ENCODE measurements around the gene TK2. TPM values are rescaled to one million over a fixed set of nuclear protein-coding genes. Genes with fewer than 3 reads are reported as not detected.

Gene TK2
- total and polyA plus RNA-seq, 9 of the 15 experiments (the other 6 are each of a cell fraction or from before 2014, with no cell fraction given): 1.1 to 10.2 (median 5.3) TPM

DNA sequence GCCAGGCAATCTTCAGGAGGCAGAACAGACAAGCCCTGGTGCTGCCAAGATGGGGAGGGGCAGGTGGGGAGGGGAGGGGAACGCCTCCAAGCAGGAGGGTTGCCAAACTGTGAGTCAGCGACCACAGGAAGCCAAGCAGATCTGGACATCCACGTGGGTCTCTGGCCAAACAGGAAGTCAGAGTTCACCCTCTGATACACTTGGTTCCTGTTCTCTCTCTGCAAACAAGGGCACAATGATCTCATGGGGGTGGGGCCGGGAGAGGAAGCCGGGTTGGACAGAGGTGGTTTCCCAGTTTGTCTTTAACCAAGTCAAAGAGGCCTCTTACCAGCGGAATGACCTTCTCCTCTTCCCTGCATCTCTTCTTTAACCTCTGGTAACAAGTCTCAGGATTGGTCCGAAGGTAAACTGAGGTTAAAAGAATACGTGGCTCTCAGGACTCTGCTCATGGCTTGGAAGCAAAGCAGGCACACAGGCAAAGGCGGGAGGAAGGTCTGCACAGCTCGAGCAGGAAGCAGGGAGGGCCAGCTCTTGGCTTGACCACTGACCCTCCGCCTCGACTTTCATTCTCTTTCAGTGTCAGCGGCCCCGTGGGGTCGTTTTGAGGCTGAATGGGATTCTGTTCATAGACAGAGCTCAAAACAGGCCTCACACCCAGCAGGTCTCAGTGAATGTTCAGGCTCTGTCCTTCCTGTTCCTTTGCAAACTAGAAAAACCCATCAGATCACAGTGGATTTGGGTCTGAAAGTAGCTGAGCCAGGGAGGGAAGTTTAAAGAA, 32.9 kb downstream of the TK2 start (continued):
- TF ChIP-seq, protein P1, sequence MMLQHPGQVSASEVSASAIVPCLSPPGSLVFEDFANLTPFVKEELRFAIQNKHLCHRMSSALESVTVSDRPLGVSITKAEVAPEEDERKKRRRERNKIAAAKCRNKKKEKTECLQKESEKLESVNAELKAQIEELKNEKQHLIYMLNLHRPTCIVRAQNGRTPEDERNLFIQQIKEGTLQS (IDR thresholded peaks at IDR 0.05): peak; percentile 93
- TF ChIP-seq, protein P1 (CRISPR knock-in tag; conservative IDR thresholded peaks at IDR 0.05): peak; percentile 77; the same call in 1 of the 2 replicates
- TF ChIP-seq GATA2 (CRISPR knock-in tag; IDR thresholded peaks at IDR 0.05): no peak
- peak; percentile 50 for TF ChIP-seq HDAC2 (IDR thresholded peaks at IDR 0.05)
- TF ChIP-seq, protein P2, sequence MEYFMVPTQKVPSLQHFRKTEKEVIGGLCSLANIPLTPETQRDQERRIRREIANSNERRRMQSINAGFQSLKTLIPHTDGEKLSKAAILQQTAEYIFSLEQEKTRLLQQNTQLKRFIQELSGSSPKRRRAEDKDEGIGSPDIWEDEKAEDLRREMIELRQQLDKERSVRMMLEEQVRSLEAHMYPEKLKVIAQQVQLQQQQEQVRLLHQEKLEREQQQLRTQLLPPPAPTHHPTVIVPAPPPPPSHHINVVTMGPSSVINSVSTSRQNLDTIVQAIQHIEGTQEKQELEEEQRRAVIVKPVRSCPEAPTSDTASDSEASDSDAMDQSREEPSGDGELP (CRISPR knock-in tag; IDR thresholded peaks at IDR 0.05; ENCODE audit: borderline replicate concordance): peak; percentile 68; the same call in 1 of the 2 replicates
- no peak for TF ChIP-seq BMI1 (IDR thresholded peaks at IDR 0.05; ENCODE audit: low read length)
- TF ChIP-seq, protein P3, sequence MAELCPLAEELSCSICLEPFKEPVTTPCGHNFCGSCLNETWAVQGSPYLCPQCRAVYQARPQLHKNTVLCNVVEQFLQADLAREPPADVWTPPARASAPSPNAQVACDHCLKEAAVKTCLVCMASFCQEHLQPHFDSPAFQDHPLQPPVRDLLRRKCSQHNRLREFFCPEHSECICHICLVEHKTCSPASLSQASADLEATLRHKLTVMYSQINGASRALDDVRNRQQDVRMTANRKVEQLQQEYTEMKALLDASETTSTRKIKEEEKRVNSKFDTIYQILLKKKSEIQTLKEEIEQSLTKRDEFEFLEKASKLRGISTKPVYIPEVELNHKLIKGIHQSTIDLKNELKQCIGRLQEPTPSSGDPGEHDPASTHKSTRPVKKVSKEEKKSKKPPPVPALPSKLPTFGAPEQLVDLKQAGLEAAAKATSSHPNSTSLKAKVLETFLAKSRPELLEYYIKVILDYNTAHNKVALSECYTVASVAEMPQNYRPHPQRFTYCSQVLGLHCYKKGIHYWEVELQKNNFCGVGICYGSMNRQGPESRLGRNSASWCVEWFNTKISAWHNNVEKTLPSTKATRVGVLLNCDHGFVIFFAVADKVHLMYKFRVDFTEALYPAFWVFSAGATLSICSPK (IDR thresholded peaks at IDR 0.05; ENCODE audit: borderline replicate concordance): no peak
- TF ChIP-seq, protein P4, sequence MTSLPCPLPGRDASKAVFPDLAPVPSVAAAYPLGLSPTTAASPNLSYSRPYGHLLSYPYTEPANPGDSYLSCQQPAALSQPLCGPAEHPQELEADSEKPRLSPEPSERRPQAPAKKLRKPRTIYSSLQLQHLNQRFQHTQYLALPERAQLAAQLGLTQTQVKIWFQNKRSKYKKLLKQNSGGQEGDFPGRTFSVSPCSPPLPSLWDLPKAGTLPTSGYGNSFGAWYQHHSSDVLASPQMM (CRISPR knock-in tag; IDR thresholded peaks at IDR 0.05): no peak
- TF ChIP-seq, protein P5, sequence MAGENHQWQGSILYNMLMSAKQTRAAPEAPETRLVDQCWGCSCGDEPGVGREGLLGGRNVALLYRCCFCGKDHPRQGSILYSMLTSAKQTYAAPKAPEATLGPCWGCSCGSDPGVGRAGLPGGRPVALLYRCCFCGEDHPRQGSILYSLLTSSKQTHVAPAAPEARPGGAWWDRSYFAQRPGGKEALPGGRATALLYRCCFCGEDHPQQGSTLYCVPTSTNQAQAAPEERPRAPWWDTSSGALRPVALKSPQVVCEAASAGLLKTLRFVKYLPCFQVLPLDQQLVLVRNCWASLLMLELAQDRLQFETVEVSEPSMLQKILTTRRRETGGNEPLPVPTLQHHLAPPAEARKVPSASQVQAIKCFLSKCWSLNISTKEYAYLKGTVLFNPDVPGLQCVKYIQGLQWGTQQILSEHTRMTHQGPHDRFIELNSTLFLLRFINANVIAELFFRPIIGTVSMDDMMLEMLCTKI (IDR thresholded peaks at IDR 0.05; ENCODE audit: partially characterized antibody): no peak
- no peak for TF ChIP-seq MBD2 (IDR thresholded peaks at IDR 0.05; ENCODE audit: borderline replicate concordance, low read depth)
- TF ChIP-seq MYBL2 (IDR thresholded peaks at IDR 0.05; ENCODE audit: low read depth): no peak
- TF ChIP-seq MYBL2 (CRISPR knock-in tag; IDR thresholded peaks at IDR 0.05; ENCODE audit: borderline replicate concordance): no peak
- TF ChIP-seq TAF7 (tag; IDR thresholded peaks at IDR 0.05): peak; percentile 52; the same call in 1 of the 2 replicates
- TF ChIP-seq FOXA1 (IDR thresholded peaks at IDR 0.05; ENCODE audit: borderline replicate concordance): no peak
- TF ChIP-seq ZNF561 (CRISPR knock-in tag; conservative IDR thresholded peaks at IDR 0.05): no peak
- TF ChIP-seq, protein P6, sequence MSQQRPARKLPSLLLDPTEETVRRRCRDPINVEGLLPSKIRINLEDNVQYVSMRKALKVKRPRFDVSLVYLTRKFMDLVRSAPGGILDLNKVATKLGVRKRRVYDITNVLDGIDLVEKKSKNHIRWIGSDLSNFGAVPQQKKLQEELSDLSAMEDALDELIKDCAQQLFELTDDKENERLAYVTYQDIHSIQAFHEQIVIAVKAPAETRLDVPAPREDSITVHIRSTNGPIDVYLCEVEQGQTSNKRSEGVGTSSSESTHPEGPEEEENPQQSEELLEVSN (IDR thresholded peaks at IDR 0.05; ENCODE audit: borderline replicate concordance in 1 of 2, extremely low read depth in 1 of 2, insufficient read depth in 1 of 2, insufficient read length in 1 of 2, low read depth in 1 of 2, low read length in 1 of 2, poor library complexity in 1 of 2, severe bottlenecking in 1 of 2): peak; percentile 35 to 50
- no peak for TF ChIP-seq STAT5B (CRISPR knock-in tag; IDR thresholded peaks at IDR 0.05)
- TF ChIP-seq PHB2 (IDR thresholded peaks at IDR 0.05; ENCODE audit: low read depth): no peak
- no peak for TF ChIP-seq HNRNPK (IDR thresholded peaks at IDR 0.05; ENCODE audit: low read depth, low read length, poor library complexity, severe bottlenecking)
- TF ChIP-seq ZNF431 (CRISPR knock-in tag; IDR thresholded peaks at IDR 0.05): no peak
- TF ChIP-seq DNMT1 (IDR thresholded peaks at IDR 0.05): no peak
- peak; percentile 97 for TF ChIP-seq ATF7 (IDR thresholded peaks at IDR 0.05)
